Measurements from ENCODE around the gene CALCA.
A peak's percentile ranks its signal among the peaks of the same experiment; 100 is the strongest.
"Not testable (repeated sequence)": the region's sequence is repeated elsewhere in the genome, so short reads cannot be mapped to it uniquely, and the experiment has no call there.

Gene CALCA, protein sequence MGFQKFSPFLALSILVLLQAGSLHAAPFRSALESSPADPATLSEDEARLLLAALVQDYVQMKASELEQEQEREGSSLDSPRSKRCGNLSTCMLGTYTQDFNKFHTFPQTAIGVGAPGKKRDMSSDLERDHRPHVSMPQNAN

GRCh38 chr11:14971865-14972580 lies at the start of gene CALCA:
Gene CALCA (minus strand): TSS chr11:14972351. CDS start chr11:14971192, 1,159 bp downstream.
- no peak for DNase-seq

GRCh38 chr11:15016200-15016599 lies 44.0 kb upstream of the CALCA start:
- no peak for DNase-seq

- no peak for DNase-seq
Measured at GRCh38 chr11:15011776-15012345, 39.7 kb upstream of the CALCA start.

DNA sequence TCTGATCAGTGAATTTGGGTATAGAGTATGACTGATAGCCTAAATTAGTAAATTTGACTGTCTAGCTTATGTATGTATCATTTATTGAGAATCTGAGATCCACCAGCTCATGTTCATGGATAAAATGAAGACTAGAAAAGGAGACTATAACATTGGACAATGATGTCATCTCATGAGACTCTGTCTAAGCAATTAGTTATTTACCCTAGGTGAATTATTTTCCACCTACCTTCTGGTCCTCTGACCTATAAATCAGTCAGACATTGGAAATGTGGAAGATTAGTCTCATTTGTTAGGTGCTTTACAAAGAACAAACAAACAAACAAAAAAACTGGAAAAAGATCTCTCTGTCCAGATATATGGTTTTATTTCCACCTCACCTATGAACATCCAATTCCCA lies 38.7 kb upstream of the CALCA start:
- DNase-seq, result no peak

DNA sequence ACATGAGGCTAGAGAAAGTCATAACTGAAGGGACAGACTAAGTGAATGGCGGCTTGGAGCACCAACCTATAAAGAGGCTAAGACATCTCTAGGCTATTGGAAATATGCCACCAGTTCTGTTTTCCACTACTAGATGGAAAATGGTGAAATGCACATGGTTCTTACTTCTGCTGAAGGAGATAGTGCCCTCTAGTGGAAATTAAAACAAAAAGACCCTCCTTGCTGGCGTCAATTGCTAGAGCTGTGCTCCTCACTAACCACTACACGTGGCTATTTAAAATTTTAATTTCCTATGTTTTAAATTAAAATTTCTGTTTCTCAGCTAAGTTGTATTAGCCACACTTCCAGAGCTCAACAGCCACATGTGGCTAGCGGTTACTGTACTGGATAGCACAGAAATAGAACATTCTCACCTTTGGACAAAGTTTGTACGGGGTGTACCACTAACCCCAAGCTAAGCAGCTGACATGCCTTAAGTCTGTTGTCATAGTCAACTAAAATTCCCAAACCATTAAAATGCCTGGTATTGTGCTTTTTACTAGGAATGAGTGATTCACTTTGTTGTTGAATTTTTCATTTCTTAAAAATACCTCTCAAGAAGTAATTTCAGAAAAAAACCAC lies 34.1 kb upstream of the CALCA start:
- DNase-seq, result no peak

DNA sequence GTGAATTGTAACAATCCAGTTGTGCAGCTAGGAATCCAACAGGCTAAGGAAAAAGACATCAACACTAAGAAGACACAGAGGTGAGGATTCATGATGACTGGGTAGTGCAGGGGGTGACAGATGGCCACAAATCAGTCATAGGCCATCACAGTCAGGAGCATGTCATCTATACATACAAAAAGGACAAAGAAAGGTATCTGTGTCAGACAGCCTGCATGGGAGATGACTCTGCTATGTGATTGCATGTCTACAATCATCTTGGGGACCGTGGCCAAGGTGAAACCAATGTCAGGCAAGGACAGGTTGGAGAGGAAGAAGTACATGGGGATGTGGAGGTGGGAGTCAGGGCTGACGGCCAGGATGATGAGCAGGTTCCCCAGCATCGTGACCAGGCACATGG lies 16.0 kb upstream of the CALCA start:
- DNase-seq, result not testable (repeated sequence)

- no peak for DNase-seq
Measured at GRCh38 chr11:14981507-14981906, 9.4 kb upstream of the CALCA start.

GRCh38 chr11:14980854-14981253 lies 8.7 kb upstream of the CALCA start:
- no peak for DNase-seq

- DNase-seq, result no peak
Measured at GRCh38 chr11:14977101-14977880, 5.1 kb upstream of the CALCA start.

GRCh38 chr11:14975252-14975587 lies 3.1 kb upstream of the CALCA start:
- no peak for DNase-seq

- DNase-seq, result peak in 4 of 56 donors; percentile 4 to 17 (median 8)
Measured at GRCh38 chr11:14974515-14975251, 2.5 kb upstream of the CALCA start.

GRCh38 chr11:14973621-14974514 lies 1.7 kb upstream of the CALCA start:
- peak in 1 of 56 donors; percentile 1 for DNase-seq

DNA sequence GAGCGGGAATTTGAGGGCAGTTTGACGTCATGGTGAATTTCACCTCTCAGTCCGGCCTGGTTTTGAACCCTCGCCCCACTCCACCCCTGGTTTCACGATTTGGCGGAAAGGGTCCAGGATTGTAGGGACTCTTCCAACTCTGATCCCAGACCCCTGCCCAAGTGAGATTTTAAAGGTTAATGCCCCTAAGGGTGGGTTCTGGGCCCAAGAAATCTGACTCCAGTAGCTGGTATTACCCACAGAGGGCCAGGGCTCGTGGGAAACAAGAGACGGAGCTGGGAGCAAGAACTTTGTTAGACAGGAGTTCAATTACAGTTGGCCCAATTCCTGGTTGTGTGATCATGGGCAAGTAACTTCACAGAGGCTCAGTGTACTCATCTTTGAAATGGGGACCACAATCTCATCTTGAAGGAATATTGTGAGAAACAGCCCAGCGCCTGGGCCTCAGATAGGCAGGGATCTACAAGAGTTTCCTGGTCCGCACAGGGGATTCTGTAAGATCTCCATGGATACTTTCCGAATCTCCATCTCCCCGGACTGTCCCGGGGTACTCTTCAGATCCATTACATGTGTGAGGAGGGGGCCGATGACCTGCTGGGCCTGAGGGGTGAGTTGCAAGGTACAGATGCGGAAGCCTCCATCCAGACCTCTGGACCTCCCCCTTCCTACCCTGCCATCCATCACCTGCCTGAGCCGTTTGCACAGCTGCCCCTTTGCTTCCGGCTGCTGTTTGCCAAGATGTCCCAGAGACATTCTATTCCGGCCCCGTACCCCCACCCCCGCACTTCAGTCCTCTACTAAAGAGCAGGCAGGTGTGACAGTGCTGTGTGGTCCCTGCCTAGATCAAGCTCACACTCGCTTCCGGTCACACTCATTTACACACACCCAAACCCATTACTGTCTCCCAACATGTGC lies 687 bp upstream of the CALCA start:
- DNase-seq, result no peak

DNA sequence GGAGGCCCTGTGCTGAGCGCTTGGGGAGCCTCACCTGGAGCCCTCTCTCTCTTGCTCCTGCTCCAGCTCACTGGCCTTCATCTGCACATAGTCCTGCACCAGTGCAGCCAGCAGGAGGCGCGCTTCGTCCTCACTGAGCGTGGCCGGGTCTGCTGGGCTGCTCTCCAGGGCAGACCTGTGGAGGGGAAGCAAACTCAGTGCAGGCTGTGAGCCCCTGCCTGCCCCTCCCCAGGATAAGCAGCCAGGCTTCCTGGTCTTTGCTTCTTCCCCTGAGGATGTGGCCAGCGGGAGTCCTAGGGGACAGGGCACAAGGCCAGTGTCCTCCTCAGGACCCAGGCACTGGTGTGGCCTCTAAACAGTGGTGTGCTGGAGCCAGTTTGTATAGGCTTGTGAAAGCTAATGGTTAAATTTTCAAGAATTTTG lies 2.2 kb downstream of the CALCA start:
- peak in 1 of 56 donors; percentile 5 for DNase-seq

- DNase-seq, result no peak
Measured at GRCh38 chr11:14967581-14968243, 4.4 kb downstream of the CALCA start.

- no peak for DNase-seq
Measured at GRCh38 chr11:14956111-14956510, 16.0 kb downstream of the CALCA start.

DNA sequence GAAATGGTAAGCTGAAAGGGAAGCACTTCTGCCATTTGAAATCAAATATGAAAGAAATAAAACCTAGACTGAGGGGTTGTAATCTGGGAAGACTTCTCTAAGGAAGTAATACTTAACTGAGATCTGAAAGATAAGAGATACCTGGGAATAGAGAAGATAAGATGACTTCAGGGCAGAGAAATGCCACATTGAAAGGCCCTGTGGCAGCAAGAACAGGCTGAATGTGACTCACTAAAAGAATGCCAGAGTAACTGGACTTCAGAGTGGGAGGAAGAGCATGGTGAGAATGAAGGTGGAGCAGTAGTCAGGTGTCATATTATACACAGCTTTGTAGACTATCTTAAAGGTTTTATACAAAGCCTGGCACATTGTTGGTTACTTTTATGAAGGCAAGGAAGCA lies 17.6 kb downstream of the CALCA start:
- no peak for DNase-seq

- no peak for DNase-seq
Measured at GRCh38 chr11:14953904-14954303, 18.2 kb downstream of the CALCA start.
